ENCODE data around the gene UPK3A. TPM values are rescaled to one million over a fixed set of nuclear protein-coding genes. Genes with fewer than 3 reads are reported as not detected.
A peak's percentile ranks its signal among the peaks of the same experiment; 100 is the strongest.

The UPK3A gene
- total RNA-seq, 1 experiment from 2014 or later, result 2.0 TPM

- Histone ChIP-seq H3K36me3 (ENCODE audit: control insufficient read depth, insufficient read depth, low read length) (no peaks in the 10 kb centered on the region), H3K4me1 (peaks cover 53% of the 10 kb centered on the region), H3K9me3 (no peaks in the 10 kb centered on the region), H3K4me3 (ENCODE audit: low read depth, low read length) (peak overlapping the region; percentile 59), H3K27me3 (replicated peaks; ENCODE audit: control insufficient read depth, insufficient read depth, low read length) (no peaks in the 10 kb centered on the region)
- H3K27me3 Mint-ChIP-seq (ENCODE audit: insufficient read depth, unreplicated experiment), result no peaks in the 10 kb centered on the region
- H3K4me1 Mint-ChIP-seq (ENCODE audit: low read depth, unreplicated experiment), result peaks cover 36% of the 10 kb centered on the region
- TF ChIP-seq CTCF (IDR thresholded peaks at IDR 0.05; ENCODE audit: insufficient read depth in 1 of 2, low read depth in 1 of 2, low read length in 1 of 2, severe bottlenecking in 1 of 2, unreplicated experiment in 1 of 2), result peak in 1 of 2 experiments; percentile 7
- DNase-seq, result no peak
- CTCF ChIA-PET, result interaction anchor here (0.6 to 0.7 kb wide), 2 partner anchors 70 to 144 kb away, joined by 3 read pairs; no protein-coding TSS in a partner anchor
- H3K36me3 Mint-ChIP-seq (ENCODE audit: insufficient read depth, unreplicated experiment), result no peaks in the 10 kb centered on the region
- H3K4me3 Mint-ChIP-seq (ENCODE audit: unreplicated experiment), result peak overlapping the region; percentile 95
- peak overlapping the region; percentile 95 for H3K27ac Mint-ChIP-seq (ENCODE audit: unreplicated experiment)
- no TSS peak for BruUV-seq (replicated peaks)
- POLR2A ChIA-PET, result interaction anchor here (0.6 to 1.0 kb wide), 2 partner anchors 9 to 344 kb away, joined by 4 read pairs; no protein-coding TSS in a partner anchor
- intact Hi-C loops (cut with micrococcal nuclease; ENCODE audit: unreplicated experiment), result no loop called here
- no peaks in the 10 kb centered on the region for H3K9me3 Mint-ChIP-seq (ENCODE audit: unreplicated experiment)
Observed at GRCh38 chr22:45270095-45271020, 14.4 kb upstream of the UPK3A start.

GRCh38 chr22:45271667-45272201 lies 13.0 kb upstream of the UPK3A start:
- POLR2A ChIA-PET, result interaction anchor here (0.6 kb wide), 1 partner anchor 106 kb away, joined by 3 read pairs; no protein-coding TSS in a partner anchor
- no peaks in the 10 kb centered on the region for H3K9me3 Mint-ChIP-seq (ENCODE audit: unreplicated experiment)

More at GRCh38 chr22:45271667-45272201, 13.0 kb upstream of the UPK3A start:
- H3K27me3 Mint-ChIP-seq (ENCODE audit: insufficient read depth, unreplicated experiment), result no peaks in the 10 kb centered on the region
- no peaks in the 10 kb centered on the region for H3K36me3 Mint-ChIP-seq (ENCODE audit: insufficient read depth, unreplicated experiment)
- no peak for DNase-seq
- H3K4me3 Mint-ChIP-seq (ENCODE audit: unreplicated experiment), result peak overlapping the region; percentile 41
- peaks cover 65% of the 10 kb centered on the region for H3K4me1 ChIP-seq
- H3K27me3 ChIP-seq (replicated peaks; ENCODE audit: control insufficient read depth, insufficient read depth, low read length), result no peaks in the 10 kb centered on the region
- TF ChIP-seq CTCF (IDR thresholded peaks at IDR 0.05; ENCODE audit: insufficient read depth in 1 of 2, low read depth in 1 of 2, low read length in 1 of 2, severe bottlenecking in 1 of 2, unreplicated experiment in 1 of 2), result no peak
- no peak overlapping the region for H3K4me3 ChIP-seq (ENCODE audit: low read depth, low read length)
- H3K4me1 Mint-ChIP-seq (ENCODE audit: low read depth, unreplicated experiment), result peaks cover 36% of the 10 kb centered on the region
- no TSS peak for BruUV-seq (replicated peaks)
- H3K27ac Mint-ChIP-seq (ENCODE audit: unreplicated experiment), result peak overlapping the region; percentile 95
- H3K9me3 ChIP-seq, result no peaks in the 10 kb centered on the region
- CTCF ChIA-PET, result interaction anchor here (0.6 to 2.8 kb wide), 2 partner anchors 34 to 191 kb away, joined by 3 to 8 read pairs; no protein-coding TSS in a partner anchor
- intact Hi-C loops (cut with micrococcal nuclease; ENCODE audit: unreplicated experiment), result no loop called here
- H3K36me3 ChIP-seq (ENCODE audit: control insufficient read depth, insufficient read depth, low read length), result no peaks in the 10 kb centered on the region

All from Caco-2 (cell line).